BLaER1 (cell line): Measurements from ENCODE around the gene CHAF1A.

Experiments used
- H3K27ac ChIP-seq: shearing (Covaris generic); formaldehyde crosslinking; 2 replicates; pipeline ENCODE4 v1.8.1; 2022
- H3K27me3 ChIP-seq: shearing (Covaris generic); formaldehyde crosslinking; 2 replicates; pipeline ENCODE4 v1.8.1; 2022
- H3K36me3 ChIP-seq: shearing (Covaris generic); formaldehyde crosslinking; 2 replicates; pipeline ENCODE4 v1.8.1; 2022
- H3K4me1 ChIP-seq: shearing (Covaris generic); formaldehyde crosslinking; 2 replicates; pipeline ENCODE4 v1.8.1; 2022
- H3K4me2 ChIP-seq: shearing (Covaris generic); formaldehyde crosslinking; 2 replicates; pipeline ENCODE4 v1.8.1; 2022
- H3K4me3 ChIP-seq: shearing (Covaris generic); formaldehyde crosslinking; 2 replicates; pipeline ENCODE4 v1.8.1; 2022
- H3K9ac ChIP-seq: shearing (Covaris generic); formaldehyde crosslinking; 2 replicates; pipeline ENCODE4 v1.8.1; 2022
- H3K9me3 ChIP-seq: shearing (Covaris generic); formaldehyde crosslinking; 2 replicates; pipeline ENCODE4 v1.8.1; 2022
- H4K20me1 ChIP-seq: shearing (Covaris generic); formaldehyde crosslinking; 2 replicates; pipeline ENCODE4 v1.8.1; 2022
- Cebpa-rat ChIP-seq: shearing (Covaris generic); IDR thresholded peaks from 2 replicates; pipeline ENCODE4 v1.8.1; 2022

CHAF1A gene

GRCh38 chr19:4366666-4367335 lies 35.6 kb upstream of the CHAF1A start:
- Histone ChIP-seq H3K27ac (peak overlapping the region; percentile 73), H3K4me3 (no peak overlapping the region), H3K27me3 (no peaks in the 10 kb centered on the region), H3K4me2 (peak overlapping the region; percentile 36), H3K9me3 (no peaks in the 10 kb centered on the region), H4K20me1 (peaks cover 71% of the 10 kb centered on the region), H3K36me3 (peaks cover 59% of the 10 kb centered on the region), H3K4me1 (peaks cover 68% of the 10 kb centered on the region), H3K9ac (peak overlapping the region; percentile 29; the same call in 1 of the 2 replicates)
- no peak for TF ChIP-seq Cebpa-rat

GRCh38 chr19:4367336-4367723 lies 35.1 kb upstream of the CHAF1A start:
- H3K9ac ChIP-seq: peak overlapping the region; percentile 39; the same call in 1 of the 2 replicates
- TF ChIP-seq Cebpa-rat: no peak
- peaks cover 74% of the 10 kb centered on the region for H3K4me1 ChIP-seq
- peaks cover 53% of the 10 kb centered on the region for H3K36me3 ChIP-seq
- H3K9me3 ChIP-seq: no peaks in the 10 kb centered on the region
- no peaks in the 10 kb centered on the region for H3K27me3 ChIP-seq
- peaks cover 76% of the 10 kb centered on the region for H4K20me1 ChIP-seq
- peak overlapping the region; percentile 100 for H3K4me2 ChIP-seq
- no peak overlapping the region for H3K4me3 ChIP-seq
- H3K27ac ChIP-seq: peak overlapping the region; percentile 73

- TF ChIP-seq Cebpa-rat: no peak
- H3K27ac ChIP-seq: peak overlapping the region; percentile 73
These were observed 34.7 kb upstream of the CHAF1A start for GRCh38 chr19:4367781-4368127.

DNA sequence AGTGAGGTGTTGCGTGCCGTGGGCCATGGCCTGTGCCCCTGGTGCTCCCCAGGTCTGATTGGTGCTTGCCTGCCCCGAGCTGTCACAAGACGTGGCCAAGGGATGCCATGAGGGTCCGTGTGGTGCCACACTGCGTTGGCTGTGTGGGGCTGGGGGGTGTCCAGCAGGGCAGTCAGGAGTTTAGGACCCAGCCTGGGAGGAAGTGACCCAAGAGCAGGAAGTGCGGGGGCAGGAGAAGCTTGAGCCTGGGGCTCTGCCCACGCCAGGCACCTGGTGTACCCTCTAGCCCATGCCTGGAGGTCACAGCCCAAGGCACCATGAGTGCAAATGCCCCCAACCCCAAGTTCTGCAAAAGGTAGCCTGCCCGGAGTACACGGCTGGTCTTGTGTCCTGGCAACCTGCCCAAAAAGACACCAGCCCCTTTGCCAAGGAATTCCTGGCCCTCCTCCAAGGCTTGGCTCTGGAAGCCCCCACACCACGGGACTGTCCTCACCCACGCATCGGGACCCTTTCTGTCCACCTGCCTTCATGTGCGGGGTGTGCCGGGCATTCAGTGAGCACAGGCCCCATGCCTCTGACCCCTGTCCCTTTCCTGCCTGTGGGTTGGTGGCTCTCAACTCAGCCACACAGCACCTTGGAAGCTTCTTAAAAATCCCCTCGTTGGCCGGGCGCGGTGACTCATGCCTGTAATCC lies 34.2 kb upstream of the CHAF1A start:
- peak overlapping the region; percentile 73 for H3K27ac ChIP-seq
- H3K4me3 ChIP-seq: no peak overlapping the region; the same call in 1 of the 2 replicates
- peaks cover 85% of the 10 kb centered on the region for H4K20me1 ChIP-seq
- peaks cover 83% of the 10 kb centered on the region for H3K4me1 ChIP-seq
- H3K9me3 ChIP-seq: no peaks in the 10 kb centered on the region
- peak overlapping the region; percentile 100 for H3K4me2 ChIP-seq
- H3K27me3 ChIP-seq: no peaks in the 10 kb centered on the region
- no peak for TF ChIP-seq Cebpa-rat
- H3K36me3 ChIP-seq: peaks cover 44% of the 10 kb centered on the region
- H3K9ac ChIP-seq: peak overlapping the region; percentile 39

More at GRCh38 chr19:4367781-4368127, 34.7 kb upstream of the CHAF1A start:
- Histone ChIP-seq H3K4me2 (peak overlapping the region; percentile 100), H4K20me1 (peaks cover 80% of the 10 kb centered on the region), H3K36me3 (peaks cover 49% of the 10 kb centered on the region), H3K4me3 (no peak overlapping the region; the same call in 1 of the 2 replicates), H3K4me1 (peaks cover 78% of the 10 kb centered on the region), H3K9me3 (no peaks in the 10 kb centered on the region), H3K27me3 (no peaks in the 10 kb centered on the region), H3K9ac (peak overlapping the region; percentile 39; the same call in 1 of the 2 replicates)

- Histone ChIP-seq H3K36me3 (peaks cover 34% of the 10 kb centered on the region), H3K27ac (peak overlapping the region; percentile 87), H3K4me2 (peak overlapping the region; percentile 100), H4K20me1 (peaks cover 91% of the 10 kb centered on the region), H3K9ac (peak overlapping the region; percentile 74), H3K4me1 (peaks cover 93% of the 10 kb centered on the region), H3K9me3 (no peaks in the 10 kb centered on the region), H3K4me3 (peak overlapping the region; percentile 58), H3K27me3 (no peaks in the 10 kb centered on the region)
- TF ChIP-seq Cebpa-rat: no peak
These were observed 33.1 kb upstream of the CHAF1A start for GRCh38 chr19:4369109-4369887.

- no peaks in the 10 kb centered on the region for H3K9me3 ChIP-seq
- peak overlapping the region; percentile 100 for H3K4me2 ChIP-seq
- H3K36me3 ChIP-seq: peaks cover 30% of the 10 kb centered on the region
- peak overlapping the region; percentile 87 for H3K27ac ChIP-seq
- no peak for TF ChIP-seq Cebpa-rat
- H3K4me1 ChIP-seq: peaks cover 99% of the 10 kb centered on the region
- H3K9ac ChIP-seq: peak overlapping the region; percentile 74
- H3K4me3 ChIP-seq: peak overlapping the region; percentile 58
- H4K20me1 ChIP-seq: peaks cover 96% of the 10 kb centered on the region
- H3K27me3 ChIP-seq: no peaks in the 10 kb centered on the region
These were observed 32.6 kb upstream of the CHAF1A start for GRCh38 chr19:4369888-4370260.

DNA sequence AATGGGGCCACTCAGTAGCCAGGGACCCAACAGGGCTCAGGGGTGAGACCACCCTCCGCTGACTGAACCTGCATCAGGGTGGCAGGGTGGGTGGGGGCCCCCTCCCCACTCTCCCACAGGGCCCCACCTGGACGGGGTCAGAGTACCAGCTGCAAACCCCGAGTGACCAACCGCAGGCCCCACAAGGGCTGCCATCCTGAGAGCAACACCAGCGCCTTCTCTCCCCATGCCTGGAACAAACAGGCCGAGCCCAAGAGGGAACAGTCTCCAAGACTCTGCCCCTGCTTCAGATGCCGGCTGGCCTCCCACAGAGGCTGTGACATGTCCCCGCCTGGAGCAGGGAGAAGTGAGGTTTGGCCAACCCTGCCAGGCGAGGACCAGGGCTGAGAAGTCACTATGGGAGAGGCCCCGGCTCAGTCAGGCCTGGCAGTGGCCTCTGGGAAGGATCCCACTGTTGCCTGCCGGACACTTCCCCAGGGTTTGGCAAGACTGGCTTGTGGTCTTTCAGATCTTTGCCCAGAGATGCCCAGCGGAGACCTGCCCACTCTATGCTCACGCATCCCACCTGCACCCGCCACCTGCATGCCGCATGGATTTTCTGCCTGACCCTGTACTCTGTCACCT lies 31.9 kb upstream of the CHAF1A start:
- Histone ChIP-seq H3K4me2 (peak overlapping the region; percentile 100), H3K9ac (peak overlapping the region; percentile 74), H3K27ac (peak overlapping the region; percentile 87), H4K20me1 (peaks cover 98% of the 10 kb centered on the region), H3K27me3 (no peaks in the 10 kb centered on the region), H3K4me1 (peaks cover 99% of the 10 kb centered on the region), H3K4me3 (peak overlapping the region; percentile 58; the same call in 1 of the 2 replicates), H3K36me3 (peaks cover 24% of the 10 kb centered on the region), H3K9me3 (no peaks in the 10 kb centered on the region)
- TF ChIP-seq Cebpa-rat: no peak

- Histone ChIP-seq H3K9me3 (no peaks in the 10 kb centered on the region), H3K4me1 (peaks cover 99% of the 10 kb centered on the region), H4K20me1 (peaks cover 98% of the 10 kb centered on the region), H3K4me2 (peak overlapping the region; percentile 100), H3K36me3 (peaks cover 14% of the 10 kb centered on the region), H3K27ac (peak overlapping the region; percentile 87), H3K9ac (peak overlapping the region; percentile 74), H3K4me3 (no peak overlapping the region), H3K27me3 (no peaks in the 10 kb centered on the region)
- TF ChIP-seq Cebpa-rat: no peak
These were observed 30.9 kb upstream of the CHAF1A start for GRCh38 chr19:4371247-4372164.
